Endothelial cell of umbilical vein (primary cell): ENCODE measurements around the gene GRK5.

ENCODE experiments used
- CTCF ChIP-seq, 2 donors: IDR thresholded peaks; 1 replicate in 1 of 2; 2 replicates in 1 of 2; pipeline ENCODE4 v1.5.1; 2011; ENCODE audit warnings: low read length in 2 of 2, mild to moderate bottlenecking in 2 of 2, moderate library complexity in 2 of 2, control low read depth in 1 of 2, inconsistent platforms in 1 of 2, low read depth in 1 of 2; ENCODE audit not compliant: insufficient read depth in 1 of 2; ENCODE audit errors: extremely low read depth in 1 of 2
- EZH2 ChIP-seq: IDR thresholded peaks from 2 replicates; pipeline ENCODE4 v1.6.1; 2012; ENCODE audit warnings: borderline replicate concordance, low read depth, mild to moderate bottlenecking, moderate library complexity, low read length, inconsistent platforms; ENCODE audit not compliant: severe bottlenecking
- JUN ChIP-seq: IDR thresholded peaks from 2 replicates; pipeline ENCODE4 v1.6.1; 2011; ENCODE audit warnings: borderline replicate concordance, low read depth; ENCODE audit not compliant: insufficient read length, insufficient read depth
- MYC ChIP-seq: IDR thresholded peaks from one replicate; pipeline ENCODE4 v1.6.1; 2011; ENCODE audit warnings: mild to moderate bottlenecking, low read depth, low read length
- POLR2A ChIP-seq: IDR thresholded peaks from 2 replicates; pipeline ENCODE4 v1.6.1; 2012; ENCODE audit warnings: low read depth, mild to moderate bottlenecking, control low read depth, low read length
- POLR2AphosphoS5 ChIP-seq: IDR thresholded peaks from 2 replicates; pipeline ENCODE4 v1.6.1; 2012; ENCODE audit warnings: low read depth, mild to moderate bottlenecking, control low read depth, low read length, moderate library complexity; ENCODE audit not compliant: insufficient read depth

- TF ChIP-seq CTCF (IDR thresholded peaks at IDR 0.05; ENCODE audit: extremely low read depth in 1 of 2, insufficient read depth in 1 of 2, low read depth in 1 of 2, low read length in 2 of 2) (no peak), EZH2 (no peak), POLR2AphosphoS5 (no peak), POLR2A (no peak), MYC (no peak), JUN (no peak)
Measured at GRCh38 chr10:119500123-119500795, 292.9 kb downstream of the GRK5 start.
